ENCODE results near the gene ATP8B2.
"Not testable (repeated sequence)": the region's sequence is repeated elsewhere in the genome, so short reads cannot be mapped to it uniquely, and the experiment has no call there.

The ATP8B2 gene

DNA sequence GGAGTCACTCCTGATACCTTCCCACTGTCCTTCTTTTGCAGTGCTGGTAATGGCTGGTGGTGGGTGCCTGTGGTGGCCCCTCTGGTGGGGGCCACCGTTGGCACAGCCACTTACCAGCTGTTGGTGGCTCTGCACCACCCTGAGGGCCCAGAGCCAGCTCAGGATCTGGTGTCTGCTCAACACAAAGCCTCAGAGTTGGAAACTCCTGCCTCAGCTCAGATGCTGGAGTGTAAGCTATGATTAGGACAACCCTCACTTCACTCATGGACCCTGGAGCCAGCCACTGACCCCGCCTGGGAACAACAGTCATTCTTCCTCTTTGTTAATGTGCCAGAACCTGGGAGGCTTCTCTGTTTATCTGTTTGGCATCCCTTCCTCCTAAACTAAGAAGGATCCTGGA, 1.1 kb upstream of the ATP8B2 start:
- peak; percentile 61 for DNase-seq

DNA sequence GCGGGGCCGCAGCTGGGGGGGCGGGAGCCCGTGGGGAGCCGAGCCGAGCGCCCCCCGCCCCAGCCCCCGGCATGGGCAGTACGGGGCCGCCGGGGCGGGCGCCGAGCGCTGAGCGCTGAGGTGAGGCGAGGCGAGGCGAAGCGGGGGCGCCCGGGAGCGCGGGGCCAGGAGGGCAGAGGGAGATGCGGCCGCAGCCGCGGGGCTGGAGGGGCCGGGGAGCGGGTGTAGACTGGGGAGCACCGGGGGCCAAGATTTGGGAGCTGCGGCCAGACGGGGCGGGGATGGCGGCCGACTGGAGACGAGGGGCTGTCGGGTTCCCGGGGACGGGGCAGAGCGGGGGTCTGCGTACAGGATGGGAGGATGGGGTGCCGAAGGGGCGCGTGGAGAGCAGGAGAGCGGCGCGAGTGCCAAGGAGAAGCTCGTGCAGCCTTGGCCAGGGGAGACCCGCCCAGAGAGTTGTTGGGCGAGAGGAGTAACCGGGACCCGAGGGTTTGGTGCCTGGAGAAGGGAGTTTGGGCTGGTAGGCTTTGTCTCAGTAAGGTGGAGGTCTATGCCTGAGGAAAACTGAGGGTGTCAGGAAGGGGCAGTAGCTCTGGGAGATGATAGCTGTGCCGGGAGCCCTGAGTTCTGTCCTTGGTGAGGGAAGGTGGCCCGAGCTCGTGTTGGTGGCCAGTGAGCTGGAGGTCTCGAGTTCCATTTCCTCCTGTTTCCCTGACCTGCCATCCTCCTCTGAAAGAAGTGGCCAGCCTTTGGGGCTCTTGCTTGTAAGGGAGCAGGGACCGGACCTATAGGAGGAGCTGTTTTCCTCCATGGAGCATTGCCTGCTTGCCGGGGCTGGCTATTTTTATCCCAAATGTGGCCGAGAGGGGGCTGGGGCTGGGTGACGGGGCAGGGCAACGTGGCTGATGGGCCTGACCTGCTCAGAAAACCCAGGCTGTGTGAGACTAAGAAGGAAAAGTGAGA, 539 bp downstream of the ATP8B2 start:
- peak; percentile 83 for DNase-seq

DNA sequence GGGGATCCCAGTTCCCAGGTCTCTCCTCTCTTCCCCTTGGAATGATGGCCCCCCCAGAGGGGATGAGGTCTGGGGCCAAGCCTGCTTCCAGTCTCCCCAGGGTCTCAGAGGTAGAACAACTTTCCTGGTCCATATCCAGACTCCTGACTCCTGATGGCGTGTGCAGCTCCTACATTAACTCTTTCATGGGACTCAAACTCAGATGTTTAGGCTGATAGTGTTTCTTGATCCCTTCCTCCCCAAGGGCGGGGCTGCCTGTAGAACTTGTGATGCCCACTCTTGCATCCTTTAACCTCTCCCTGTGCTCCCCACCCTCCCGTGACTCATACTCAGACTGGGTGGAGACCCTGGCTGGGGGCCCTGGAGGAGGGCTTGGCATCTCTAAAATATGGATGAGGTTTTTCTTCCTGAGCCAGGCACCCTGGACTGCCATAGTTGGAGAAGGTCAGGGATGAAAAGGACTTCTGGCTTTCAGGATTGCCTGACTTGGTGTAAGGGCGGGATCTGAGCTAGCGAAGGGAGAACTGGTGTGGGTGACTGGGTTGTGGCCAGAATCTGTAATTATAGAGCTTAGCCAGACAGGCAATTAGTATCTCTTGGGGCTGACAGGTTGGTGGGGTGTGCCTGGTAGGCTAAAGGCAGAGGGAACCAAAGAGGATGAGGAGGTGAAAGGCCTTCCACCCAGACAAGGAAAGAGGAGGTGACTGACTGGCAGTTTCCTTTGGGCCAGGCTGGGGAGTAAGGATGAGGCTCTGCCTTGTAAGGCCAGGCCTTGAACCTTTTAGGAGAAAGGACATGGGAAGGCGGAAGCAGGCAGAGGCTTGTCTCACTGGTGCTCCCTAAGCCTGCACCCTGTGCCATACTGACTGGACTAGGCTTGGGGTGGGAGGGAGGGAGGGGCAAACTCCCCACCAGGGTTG, 1.5 kb downstream of the ATP8B2 start:
- peak; percentile 69 for DNase-seq

DNA sequence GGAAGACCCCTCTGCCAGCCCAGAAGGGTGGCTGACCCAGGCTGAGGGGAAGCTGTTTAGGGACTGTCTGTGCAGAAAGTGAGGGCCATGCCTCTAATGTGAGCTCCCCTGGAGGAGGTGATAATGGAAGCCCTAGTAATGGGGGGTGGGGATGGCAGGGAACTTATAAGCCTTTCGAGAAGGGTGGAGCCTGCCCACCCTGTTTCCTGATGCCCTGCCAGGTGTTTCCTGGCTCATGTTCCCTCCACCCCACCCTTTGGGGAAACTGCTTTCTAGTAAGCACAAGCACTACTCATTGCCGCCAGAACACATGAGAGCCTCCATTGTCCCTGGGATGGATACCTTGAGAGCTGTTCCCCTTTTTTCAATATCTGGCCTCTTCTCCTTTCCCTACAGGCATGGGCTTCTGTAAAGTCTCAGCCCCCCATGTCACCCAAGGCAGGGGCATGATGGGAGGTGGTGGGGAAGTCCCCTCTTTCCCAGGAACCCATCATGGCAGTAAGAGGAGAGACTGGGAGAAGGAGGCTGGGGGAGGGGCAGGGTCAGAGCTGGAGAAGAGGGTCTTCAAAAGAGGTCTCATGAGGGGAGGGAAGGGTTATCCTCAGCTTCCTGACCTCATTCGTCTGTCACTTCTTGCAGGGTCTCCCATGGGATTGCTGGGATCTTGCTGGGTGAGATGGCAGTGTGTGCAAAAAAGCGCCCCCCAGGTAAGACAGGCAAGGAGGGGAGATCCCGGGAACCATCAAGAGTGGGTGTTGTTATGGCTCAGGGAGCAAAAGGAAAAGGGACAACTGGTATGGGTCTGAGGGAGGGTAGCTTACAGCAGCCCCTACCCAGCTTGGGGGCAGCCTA, 2.4 kb downstream of the ATP8B2 start:
- peak; percentile 75 for DNase-seq

DNA sequence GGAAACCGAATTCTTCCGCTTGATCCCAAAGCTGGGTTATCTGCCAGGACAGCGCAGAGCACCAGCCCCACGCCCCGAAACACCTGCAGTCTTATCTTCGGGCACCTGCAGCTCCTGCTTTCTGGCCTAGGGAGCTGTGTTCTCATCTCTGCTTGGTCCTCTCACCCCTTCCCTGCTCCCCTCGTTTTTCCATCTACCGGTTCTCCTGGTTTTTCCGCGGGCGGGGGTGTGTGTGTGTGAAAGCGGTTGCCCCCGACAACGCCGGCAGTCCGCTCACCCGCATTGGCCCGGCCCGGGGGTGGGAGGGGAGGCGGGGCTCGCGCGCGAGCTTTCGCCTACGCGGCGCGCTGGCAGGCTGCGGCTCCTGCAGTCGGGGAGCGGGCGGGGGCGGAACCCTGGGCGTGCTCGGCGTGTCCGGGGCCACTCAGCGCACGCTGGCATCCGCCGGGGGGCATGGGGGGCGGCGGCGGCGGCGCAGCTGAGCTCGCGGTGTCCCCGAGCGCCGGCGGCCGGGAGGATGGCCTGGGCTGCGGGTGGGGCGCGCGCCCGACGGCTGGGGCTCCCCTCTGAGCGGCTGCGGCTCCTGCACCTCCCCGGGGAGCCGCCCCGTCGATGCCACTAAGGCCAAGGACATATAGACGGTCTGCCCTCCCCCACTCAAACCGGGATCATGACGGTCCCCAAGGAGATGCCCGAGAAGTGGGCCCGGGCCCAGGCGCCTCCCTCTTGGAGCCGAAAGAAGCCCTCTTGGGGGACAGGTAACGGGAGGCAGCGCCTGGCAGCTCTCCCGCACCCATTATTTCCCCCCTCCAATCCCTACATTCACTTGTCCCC, 3.2 kb downstream of the ATP8B2 start:
- peak; percentile 96 for DNase-seq

DNA sequence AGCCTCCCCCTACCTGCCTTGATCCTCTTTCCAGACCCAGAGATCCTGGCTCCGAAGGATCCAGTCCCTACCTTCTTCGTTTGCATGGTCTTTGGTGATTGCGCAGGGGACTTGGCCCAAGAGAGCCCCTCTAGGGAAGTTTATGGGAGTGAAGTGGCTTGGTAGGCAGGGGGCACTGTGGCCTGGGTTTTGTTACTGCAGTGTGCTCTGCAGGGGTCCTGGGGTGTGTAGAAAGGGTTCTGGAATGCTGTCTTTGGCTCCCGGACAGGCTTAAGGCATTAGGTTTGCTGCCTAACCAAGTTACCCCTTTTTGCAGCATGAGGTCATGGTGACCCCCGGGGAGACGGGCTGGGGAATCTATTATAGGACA, 3.8 kb downstream of the ATP8B2 start:
- peak; percentile 62 for DNase-seq

DNA sequence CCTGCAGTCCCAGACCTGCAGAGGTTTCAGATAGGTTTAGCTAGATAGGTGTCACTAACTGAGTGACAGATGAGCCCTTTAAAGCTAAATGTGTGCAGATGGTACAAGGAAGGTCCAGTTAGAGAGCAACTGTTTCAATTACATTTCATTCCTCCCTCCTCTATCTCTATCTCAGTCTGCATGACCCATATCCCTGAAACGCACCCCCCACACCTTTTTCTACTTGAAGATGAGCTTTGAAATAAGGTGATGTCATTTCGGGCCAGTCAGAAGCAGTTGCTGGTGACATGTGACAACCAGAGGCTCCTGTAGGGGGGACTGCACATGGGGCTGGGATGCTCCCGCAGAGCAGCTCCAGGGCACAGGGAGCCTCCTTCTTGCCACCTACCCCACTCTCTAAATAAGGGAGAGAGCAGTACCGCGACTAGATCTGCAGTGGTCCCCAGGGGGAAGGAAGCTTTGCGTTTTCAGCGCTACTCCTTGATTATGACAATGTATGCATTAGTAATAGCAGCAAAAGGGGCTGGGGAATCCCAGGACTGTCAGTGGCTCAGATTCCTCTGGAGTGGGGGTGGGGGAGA, 4.3 kb downstream of the ATP8B2 start:
- DNase-seq: peak; percentile 71

DNA sequence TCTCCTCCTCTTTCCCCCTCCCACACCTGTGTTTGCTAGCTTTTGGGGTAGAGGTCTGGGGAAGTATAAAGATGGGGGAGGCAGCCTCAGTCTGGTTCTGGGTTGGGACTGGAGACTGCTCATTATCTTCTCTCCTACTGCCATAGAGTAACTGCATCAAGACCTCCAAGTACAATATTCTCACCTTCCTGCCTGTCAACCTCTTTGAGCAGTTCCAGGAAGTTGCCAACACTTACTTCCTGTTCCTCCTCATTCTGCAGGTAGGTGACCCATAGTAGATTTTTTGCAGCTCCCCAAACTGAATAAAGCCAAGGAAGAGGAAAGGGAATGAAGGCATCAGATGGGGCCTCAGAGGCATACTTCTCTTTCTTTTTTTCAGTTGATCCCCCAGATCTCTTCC, 5.3 kb downstream of the ATP8B2 start:
- no peak for DNase-seq

DNA sequence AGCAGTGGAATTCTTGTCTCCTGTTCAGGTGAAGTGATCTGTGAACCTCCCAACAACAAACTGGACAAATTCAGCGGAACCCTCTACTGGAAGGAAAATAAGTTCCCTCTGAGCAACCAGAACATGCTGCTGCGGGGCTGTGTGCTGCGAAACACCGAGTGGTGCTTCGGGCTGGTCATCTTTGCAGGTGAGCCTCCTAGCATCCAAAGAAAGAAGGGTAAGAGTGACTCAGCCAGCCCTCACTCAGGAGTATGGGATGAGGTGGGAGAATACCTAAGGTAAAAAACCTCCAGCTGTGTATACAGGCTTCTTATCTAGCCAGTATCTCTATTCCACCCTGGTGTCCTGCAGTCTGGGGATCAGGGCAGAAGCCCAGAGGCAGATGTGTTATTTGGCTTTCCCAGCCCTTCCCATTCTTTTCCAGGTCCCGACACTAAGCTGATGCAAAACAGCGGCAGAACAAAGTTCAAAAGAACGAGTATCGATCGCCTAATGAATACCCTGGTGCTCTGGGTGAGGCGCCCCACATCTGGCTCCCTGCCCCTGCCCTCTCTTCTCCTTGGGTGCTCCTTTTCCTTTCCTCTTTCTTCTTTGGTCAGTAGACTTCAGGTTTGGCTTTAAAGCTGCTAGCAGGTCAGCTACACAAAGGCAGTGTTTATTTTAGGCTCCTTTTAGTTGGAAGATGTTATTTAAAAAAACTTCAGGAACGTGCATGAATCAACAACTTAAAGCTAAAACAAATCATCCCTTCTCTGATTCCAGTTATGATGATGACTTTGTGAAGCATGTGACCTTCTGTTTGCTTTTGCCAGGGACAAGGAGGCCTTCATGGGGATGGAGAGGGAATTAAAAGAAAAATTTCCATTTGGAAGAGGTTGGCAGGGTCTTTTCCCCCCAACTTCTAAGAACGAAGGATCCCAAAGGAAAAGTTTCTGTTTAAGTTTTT, 9.0 kb downstream of the ATP8B2 start:
- DNase-seq: no peak

DNA sequence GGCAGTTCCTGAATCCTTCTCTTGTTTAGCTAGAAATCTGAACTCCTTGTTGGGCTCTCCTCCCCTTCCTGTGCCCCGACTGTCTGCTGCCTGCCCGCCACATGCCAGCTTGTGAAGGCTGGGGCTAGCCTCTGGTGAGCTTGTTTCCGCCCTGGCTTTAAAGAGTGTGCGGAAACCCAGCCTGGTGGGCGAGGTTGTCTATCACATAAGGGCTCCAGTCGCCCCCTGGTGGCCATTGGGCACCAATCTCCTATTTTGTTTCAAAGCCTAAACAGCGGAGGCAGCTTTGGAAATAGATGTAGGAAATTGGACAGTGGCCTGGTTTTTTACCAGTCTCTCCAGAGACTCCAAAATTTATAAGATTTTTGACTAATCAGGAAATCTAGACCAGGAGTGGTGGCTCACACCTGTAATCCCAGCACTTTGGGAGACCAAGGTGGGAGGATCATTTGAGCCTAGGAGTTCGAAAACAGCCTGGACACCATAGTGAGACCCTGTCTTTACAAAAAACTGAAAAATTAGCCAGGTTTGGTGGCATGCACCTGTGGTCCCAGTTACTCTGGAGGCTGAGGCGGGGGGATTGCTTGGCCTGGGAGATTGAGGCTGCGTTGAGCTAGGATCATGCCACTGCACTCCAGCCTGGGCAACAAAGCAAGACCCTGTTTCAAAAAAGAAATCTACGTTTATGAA, 9.8 kb downstream of the ATP8B2 start:
- peak; percentile 97 for DNase-seq

DNA sequence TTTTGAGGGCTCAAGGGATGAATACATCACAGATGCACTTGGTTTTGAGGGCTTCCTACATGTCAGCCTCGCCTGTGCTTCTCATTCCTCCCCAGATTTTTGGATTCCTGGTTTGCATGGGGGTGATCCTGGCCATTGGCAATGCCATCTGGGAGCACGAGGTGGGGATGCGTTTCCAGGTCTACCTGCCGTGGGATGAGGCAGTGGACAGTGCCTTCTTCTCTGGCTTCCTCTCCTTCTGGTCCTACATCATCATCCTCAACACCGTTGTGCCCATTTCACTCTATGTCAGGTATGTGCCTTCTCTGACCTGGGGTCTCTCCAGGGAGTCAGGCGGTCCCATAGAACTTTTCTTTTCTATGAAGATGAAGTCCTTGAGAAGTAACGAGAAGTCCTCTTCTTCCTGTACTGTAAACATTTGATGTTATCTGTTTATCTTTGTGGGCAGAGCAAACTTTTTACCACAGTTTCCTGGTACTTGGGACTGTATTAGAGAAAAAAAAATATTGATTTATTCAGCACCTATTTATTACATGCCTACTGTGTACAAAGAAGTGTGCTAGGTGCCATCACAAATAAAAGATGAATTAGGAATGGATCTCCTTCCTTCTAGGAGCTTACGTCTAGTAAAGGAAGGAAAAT, 12.0 kb downstream of the ATP8B2 start:
- peak; percentile 65 for DNase-seq

DNA sequence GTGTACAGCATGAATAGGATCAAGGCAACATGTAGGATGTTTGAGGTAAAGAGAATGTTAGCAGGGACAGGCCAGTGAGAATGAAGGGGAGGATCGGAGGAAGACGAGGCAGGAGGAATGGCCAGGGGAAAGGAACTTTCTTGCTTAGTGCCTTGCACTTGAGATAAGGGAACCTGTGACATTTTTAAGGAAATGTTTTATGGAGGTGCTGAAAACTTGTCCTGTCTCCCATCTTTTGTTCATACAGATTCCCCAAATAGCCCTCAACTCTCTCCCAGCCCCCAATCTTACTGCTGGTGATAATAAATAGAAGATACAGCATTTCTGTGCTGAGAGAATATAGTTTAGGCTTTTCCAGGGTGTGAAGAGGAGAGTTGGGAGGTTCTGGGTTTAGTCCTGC, 13.6 kb downstream of the ATP8B2 start:
- DNase-seq: no peak

DNA sequence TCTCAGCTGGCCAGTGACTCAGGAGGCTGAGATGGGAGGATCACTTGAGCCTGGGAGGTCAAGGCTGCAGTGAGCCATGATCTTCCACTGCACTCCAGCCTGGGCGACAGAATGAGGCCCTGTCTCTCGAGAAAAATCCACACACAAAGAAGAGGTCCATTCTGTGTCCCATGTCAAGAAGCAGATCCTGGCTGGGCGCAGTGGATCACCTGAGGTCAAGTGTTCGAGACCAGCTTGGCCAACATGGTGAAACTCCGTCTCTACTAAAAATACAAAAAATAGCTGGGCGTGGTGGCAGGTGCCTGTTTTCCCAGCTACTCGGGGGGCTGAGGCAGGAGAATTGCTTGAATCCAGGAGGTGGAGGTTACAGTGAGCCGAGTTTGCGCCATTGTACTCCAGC, 16.0 kb downstream of the ATP8B2 start:
- DNase-seq: not testable (repeated sequence)

DNA sequence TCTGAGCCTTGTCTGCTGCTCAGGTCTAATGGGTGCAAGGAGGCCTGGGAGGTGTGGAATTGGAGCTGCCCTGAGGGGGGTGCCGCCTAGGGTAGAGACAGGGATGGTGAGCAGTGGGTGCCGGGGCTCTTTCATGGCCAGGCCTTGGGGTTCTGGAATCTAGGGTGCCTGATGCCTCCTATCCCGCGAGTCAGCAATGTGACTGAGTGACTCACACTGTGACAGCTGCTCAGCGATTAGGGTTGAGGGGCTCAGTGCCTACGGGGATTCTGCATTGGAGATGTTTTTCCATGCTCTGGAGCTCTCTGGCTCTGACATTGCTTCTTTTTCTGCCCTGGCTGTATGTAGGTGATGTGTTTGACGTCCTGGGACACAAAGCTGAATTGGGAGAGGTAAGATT, 16.8 kb downstream of the ATP8B2 start:
- peak; percentile 73 for DNase-seq

DNA sequence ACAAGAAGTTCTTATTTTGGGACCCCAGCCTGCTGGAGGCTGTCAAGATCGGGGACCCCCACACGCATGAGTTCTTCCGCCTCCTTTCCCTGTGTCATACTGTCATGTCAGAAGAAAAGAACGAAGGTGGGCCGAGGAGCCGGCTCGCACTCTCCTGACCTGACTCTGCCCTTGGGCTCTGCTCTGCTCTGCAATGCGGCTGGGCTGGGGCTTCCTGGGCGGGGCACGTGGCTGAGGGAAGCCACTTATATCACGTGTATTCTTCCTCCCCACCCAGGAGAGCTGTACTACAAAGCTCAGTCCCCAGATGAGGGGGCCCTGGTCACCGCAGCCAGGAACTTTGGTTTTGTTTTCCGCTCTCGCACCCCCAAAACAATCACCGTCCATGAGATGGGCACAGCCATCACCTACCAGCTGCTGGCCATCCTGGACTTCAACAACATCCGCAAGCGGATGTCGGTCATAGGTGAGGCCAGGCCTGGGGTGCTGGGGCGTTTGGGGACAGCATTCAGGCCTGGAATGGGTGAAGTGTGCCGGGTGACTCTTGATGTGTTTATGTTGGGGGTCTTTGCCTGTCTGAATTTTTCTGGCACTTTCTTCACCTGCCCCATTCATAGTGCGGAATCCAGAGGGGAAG, 17.6 kb downstream of the ATP8B2 start:
- DNase-seq: peak; percentile 91

DNA sequence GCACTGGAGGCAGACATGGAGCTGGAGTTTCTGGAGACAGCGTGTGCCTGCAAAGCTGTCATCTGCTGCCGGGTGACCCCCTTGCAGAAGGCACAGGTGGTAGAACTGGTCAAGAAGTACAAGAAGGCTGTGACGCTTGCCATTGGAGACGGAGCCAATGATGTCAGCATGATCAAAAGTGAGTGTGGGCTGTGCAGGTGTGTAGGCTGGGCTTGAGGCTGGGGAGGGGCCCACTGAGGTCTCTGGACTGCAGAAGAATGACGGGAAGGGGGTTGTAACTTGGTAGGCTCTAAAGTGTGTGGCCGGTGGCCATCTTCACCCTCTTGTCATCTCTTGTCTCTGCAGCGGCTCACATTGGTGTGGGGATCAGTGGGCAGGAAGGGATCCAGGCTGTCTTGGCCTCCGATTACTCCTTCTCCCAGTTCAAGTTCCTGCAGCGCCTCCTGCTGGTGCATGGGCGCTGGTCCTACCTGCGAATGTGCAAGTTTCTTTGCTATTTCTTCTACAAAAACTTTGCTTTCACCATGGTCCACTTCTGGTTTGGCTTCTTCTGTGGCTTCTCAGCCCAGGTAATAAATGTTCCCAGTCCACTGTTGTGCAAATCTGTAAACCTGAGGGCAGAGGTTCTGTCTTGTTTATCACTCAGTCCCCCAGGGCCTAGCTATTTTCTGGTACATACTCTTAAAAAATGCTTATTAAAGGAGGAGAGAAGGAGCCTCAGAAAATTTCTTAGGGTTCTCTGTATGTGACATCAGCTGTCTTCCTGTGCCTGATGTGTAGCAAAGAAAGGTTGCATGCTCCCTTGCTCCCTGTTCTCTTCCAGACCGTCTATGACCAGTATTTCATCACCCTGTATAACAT, 19.9 kb downstream of the ATP8B2 start:
- DNase-seq: peak; percentile 92

DNA sequence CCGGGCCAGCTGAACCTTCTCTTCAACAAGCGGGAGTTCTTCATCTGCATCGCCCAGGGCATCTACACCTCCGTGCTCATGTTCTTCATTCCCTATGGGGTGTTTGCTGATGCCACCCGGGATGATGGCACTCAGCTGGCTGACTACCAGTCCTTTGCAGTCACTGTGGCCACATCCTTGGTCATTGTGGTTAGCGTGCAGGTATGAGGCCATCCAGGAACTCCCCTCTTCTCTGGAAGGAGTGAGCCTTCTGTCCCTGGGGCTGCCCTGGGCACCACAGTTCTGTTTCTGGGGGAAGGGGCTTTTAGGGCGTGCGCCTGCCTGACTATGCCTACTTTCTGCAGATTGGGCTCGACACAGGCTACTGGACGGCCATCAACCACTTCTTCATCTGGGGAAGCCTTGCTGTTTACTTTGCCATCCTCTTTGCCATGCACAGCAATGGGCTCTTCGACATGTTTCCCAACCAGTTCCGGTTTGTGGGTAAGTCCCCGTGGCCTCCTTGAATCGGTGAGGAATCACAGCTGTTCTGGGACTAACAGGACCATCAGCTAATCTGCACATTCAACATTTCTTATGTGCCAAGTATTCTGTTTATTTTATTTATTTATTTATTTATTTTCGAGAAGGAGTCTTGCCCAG, 21.1 kb downstream of the ATP8B2 start:
- no peak for DNase-seq
